Measurements from ENCODE around the gene AKR1B1. TPM values are rescaled to one million over a fixed set of nuclear protein-coding genes. Genes with fewer than 3 reads are reported as not detected.
A peak's percentile ranks its signal among the peaks of the same experiment; 100 is the strongest.

The AKR1B1 gene
- polyA plus RNA-seq, 1 donor: 33.0 TPM

- DNase-seq: no peak
- WGBS (ENCODE audit: insufficient coverage, low lambda C conversion rate): 84% methylated on average over 3 of the region's 6 CpGs
- Histone ChIP-seq H3K27me3 (ENCODE audit: control insufficient read depth, insufficient read depth, low read length) (no peaks in the 10 kb centered on the region), H3K9me3 (ENCODE audit: control insufficient read depth, low read depth, low read length) (no peaks in the 10 kb centered on the region), H3K4me1 (ENCODE audit: control insufficient read depth, insufficient read depth, low read length) (no peaks in the 10 kb centered on the region), H3K27ac (ENCODE audit: low read length) (no peak overlapping the region), H3K36me3 (ENCODE audit: control insufficient read depth, insufficient read depth, low read length) (no peaks in the 10 kb centered on the region), H3K4me3 (ENCODE audit: low read length) (no peak overlapping the region)
Measured at GRCh38 chr7:134473861-134474291, 15.0 kb upstream of the AKR1B1 start.

GRCh38 chr7:134472572-134473244, 13.8 kb upstream of the AKR1B1 start:
- Histone ChIP-seq H3K27me3 (ENCODE audit: control insufficient read depth, insufficient read depth, low read length) (no peaks in the 10 kb centered on the region), H3K4me3 (ENCODE audit: low read length) (no peak overlapping the region), H3K27ac (ENCODE audit: low read length) (no peak overlapping the region), H3K4me1 (ENCODE audit: control insufficient read depth, insufficient read depth, low read length) (no peaks in the 10 kb centered on the region), H3K36me3 (ENCODE audit: control insufficient read depth, insufficient read depth, low read length) (no peaks in the 10 kb centered on the region), H3K9me3 (ENCODE audit: control insufficient read depth, low read depth, low read length) (no peaks in the 10 kb centered on the region)
- peak in 1 of 2 donors; percentile 9 for DNase-seq
- WGBS (ENCODE audit: insufficient coverage, low lambda C conversion rate): no CpG with 5 or more reads among the region's 2 CpGs

- Histone ChIP-seq H3K36me3 (ENCODE audit: control insufficient read depth, insufficient read depth, low read length) (no peaks in the 10 kb centered on the region), H3K27ac (ENCODE audit: low read length) (no peak overlapping the region), H3K9me3 (ENCODE audit: control insufficient read depth, low read depth, low read length) (no peaks in the 10 kb centered on the region), H3K27me3 (ENCODE audit: control insufficient read depth, insufficient read depth, low read length) (no peaks in the 10 kb centered on the region), H3K4me1 (ENCODE audit: control insufficient read depth, insufficient read depth, low read length) (no peaks in the 10 kb centered on the region), H3K4me3 (ENCODE audit: low read length) (no peak overlapping the region)
- DNase-seq: no peak
- WGBS (ENCODE audit: insufficient coverage, low lambda C conversion rate): 100% methylated on average over 1 of the region's 4 CpGs
Measured at GRCh38 chr7:134470864-134471263, 12.0 kb upstream of the AKR1B1 start.

GRCh38 chr7:134469622-134470021, 10.7 kb upstream of the AKR1B1 start:
- Histone ChIP-seq H3K27me3 (ENCODE audit: control insufficient read depth, insufficient read depth, low read length) (no peaks in the 10 kb centered on the region), H3K4me1 (ENCODE audit: control insufficient read depth, insufficient read depth, low read length) (no peaks in the 10 kb centered on the region), H3K36me3 (ENCODE audit: control insufficient read depth, insufficient read depth, low read length) (no peaks in the 10 kb centered on the region), H3K27ac (ENCODE audit: low read length) (no peak overlapping the region), H3K4me3 (ENCODE audit: low read length) (no peak overlapping the region), H3K9me3 (ENCODE audit: control insufficient read depth, low read depth, low read length) (peaks cover 7% of the 10 kb centered on the region)
- no peak for DNase-seq
- WGBS (ENCODE audit: insufficient coverage, low lambda C conversion rate): 80% methylated on average over 1 of the region's 9 CpGs

- no CpG with 5 or more reads among the region's 6 CpGs for WGBS (ENCODE audit: insufficient coverage, low lambda C conversion rate)
- DNase-seq: no peak
Measured at GRCh38 chr7:134468475-134468874, 9.6 kb upstream of the AKR1B1 start.

GRCh38 chr7:134468054-134468453, 9.2 kb upstream of the AKR1B1 start:
- no peaks in the 10 kb centered on the region for H3K27me3 ChIP-seq (ENCODE audit: control insufficient read depth, insufficient read depth, low read length)
- no peak for DNase-seq
- H3K9me3 ChIP-seq (ENCODE audit: control insufficient read depth, low read depth, low read length): peaks cover 9% of the 10 kb centered on the region
- H3K4me3 ChIP-seq (ENCODE audit: low read length): no peak overlapping the region
- WGBS (ENCODE audit: insufficient coverage, low lambda C conversion rate): 50% methylated on average over 1 of the region's 6 CpGs
- H3K4me1 ChIP-seq (ENCODE audit: control insufficient read depth, insufficient read depth, low read length): no peaks in the 10 kb centered on the region
- H3K36me3 ChIP-seq (ENCODE audit: control insufficient read depth, insufficient read depth, low read length): no peaks in the 10 kb centered on the region
- H3K27ac ChIP-seq (ENCODE audit: low read length): no peak overlapping the region

More at GRCh38 chr7:134468475-134468874, 9.6 kb upstream of the AKR1B1 start:
- Histone ChIP-seq H3K4me3 (ENCODE audit: low read length) (no peak overlapping the region), H3K36me3 (ENCODE audit: control insufficient read depth, insufficient read depth, low read length) (no peaks in the 10 kb centered on the region), H3K4me1 (ENCODE audit: control insufficient read depth, insufficient read depth, low read length) (no peaks in the 10 kb centered on the region), H3K9me3 (ENCODE audit: control insufficient read depth, low read depth, low read length) (peaks cover 9% of the 10 kb centered on the region), H3K27me3 (ENCODE audit: control insufficient read depth, insufficient read depth, low read length) (no peaks in the 10 kb centered on the region), H3K27ac (ENCODE audit: low read length) (no peak overlapping the region)

- WGBS (ENCODE audit: insufficient coverage, low lambda C conversion rate): 83% methylated on average over 3 of the region's 6 CpGs
- H3K4me3 ChIP-seq (ENCODE audit: low read length): no peak overlapping the region
Measured at GRCh38 chr7:134465491-134465890, 6.6 kb upstream of the AKR1B1 start.

GRCh38 chr7:134464496-134464895, 5.6 kb upstream of the AKR1B1 start:
- Histone ChIP-seq H3K4me3 (ENCODE audit: low read length) (no peak overlapping the region), H3K36me3 (ENCODE audit: control insufficient read depth, insufficient read depth, low read length) (no peaks in the 10 kb centered on the region), H3K27me3 (ENCODE audit: control insufficient read depth, insufficient read depth, low read length) (peaks cover 6% of the 10 kb centered on the region), H3K9me3 (ENCODE audit: control insufficient read depth, low read depth, low read length) (peaks cover 9% of the 10 kb centered on the region), H3K4me1 (ENCODE audit: control insufficient read depth, insufficient read depth, low read length) (no peaks in the 10 kb centered on the region), H3K27ac (ENCODE audit: low read length) (no peak overlapping the region)
- no peak for DNase-seq

More at GRCh38 chr7:134465491-134465890, 6.6 kb upstream of the AKR1B1 start:
- Histone ChIP-seq H3K27ac (ENCODE audit: low read length) (no peak overlapping the region), H3K9me3 (ENCODE audit: control insufficient read depth, low read depth, low read length) (peaks cover 9% of the 10 kb centered on the region), H3K4me1 (ENCODE audit: control insufficient read depth, insufficient read depth, low read length) (no peaks in the 10 kb centered on the region), H3K36me3 (ENCODE audit: control insufficient read depth, insufficient read depth, low read length) (no peaks in the 10 kb centered on the region), H3K27me3 (ENCODE audit: control insufficient read depth, insufficient read depth, low read length) (peaks cover 1% of the 10 kb centered on the region)
- no peak for DNase-seq

- Histone ChIP-seq H3K4me3 (ENCODE audit: low read length) (no peak overlapping the region), H3K27me3 (ENCODE audit: control insufficient read depth, insufficient read depth, low read length) (peaks cover 8% of the 10 kb centered on the region), H3K4me1 (ENCODE audit: control insufficient read depth, insufficient read depth, low read length) (no peaks in the 10 kb centered on the region), H3K36me3 (ENCODE audit: control insufficient read depth, insufficient read depth, low read length) (no peaks in the 10 kb centered on the region), H3K9me3 (ENCODE audit: control insufficient read depth, low read depth, low read length) (peaks cover 9% of the 10 kb centered on the region), H3K27ac (ENCODE audit: low read length) (no peak overlapping the region)
- WGBS (ENCODE audit: insufficient coverage, low lambda C conversion rate): no CpG with 5 or more reads among the region's 2 CpGs
- no peak for DNase-seq
Measured at GRCh38 chr7:134463751-134464150, 4.9 kb upstream of the AKR1B1 start.

GRCh38 chr7:134462337-134462925, 3.5 kb upstream of the AKR1B1 start:
- 73% methylated on average over 2 of the region's 5 CpGs for WGBS (ENCODE audit: insufficient coverage, low lambda C conversion rate)
- no peak for DNase-seq
- peaks cover 9% of the 10 kb centered on the region for H3K9me3 ChIP-seq (ENCODE audit: control insufficient read depth, low read depth, low read length)

GRCh38 chr7:134461916-134462315, 3.0 kb upstream of the AKR1B1 start:
- Histone ChIP-seq H3K4me1 (ENCODE audit: control insufficient read depth, insufficient read depth, low read length) (no peaks in the 10 kb centered on the region), H3K27me3 (ENCODE audit: control insufficient read depth, insufficient read depth, low read length) (peaks cover 16% of the 10 kb centered on the region), H3K36me3 (ENCODE audit: control insufficient read depth, insufficient read depth, low read length) (no peaks in the 10 kb centered on the region), H3K27ac (ENCODE audit: low read length) (no peak overlapping the region), H3K4me3 (ENCODE audit: low read length) (no peak overlapping the region), H3K9me3 (ENCODE audit: control insufficient read depth, low read depth, low read length) (peaks cover 9% of the 10 kb centered on the region)
- no CpG with 5 or more reads among the region's 1 CpG for WGBS (ENCODE audit: insufficient coverage, low lambda C conversion rate)
- no peak for DNase-seq

More at GRCh38 chr7:134462337-134462925, 3.5 kb upstream of the AKR1B1 start:
- Histone ChIP-seq H3K4me1 (ENCODE audit: control insufficient read depth, insufficient read depth, low read length) (no peaks in the 10 kb centered on the region), H3K27ac (ENCODE audit: low read length) (no peak overlapping the region), H3K36me3 (ENCODE audit: control insufficient read depth, insufficient read depth, low read length) (no peaks in the 10 kb centered on the region), H3K4me3 (ENCODE audit: low read length) (no peak overlapping the region), H3K27me3 (ENCODE audit: control insufficient read depth, insufficient read depth, low read length) (peaks cover 16% of the 10 kb centered on the region)
